UCSD-AML1 (cell line): ENCODE measurements around the gene RNF224.

ENCODE experiments used
- DNase-seq: peaks from one replicate; lab custom pipeline; 2025; ENCODE audit not compliant: unreplicated experiment; lab: John Stamatoyannopoulos, UW

Gene RNF224

DNA sequence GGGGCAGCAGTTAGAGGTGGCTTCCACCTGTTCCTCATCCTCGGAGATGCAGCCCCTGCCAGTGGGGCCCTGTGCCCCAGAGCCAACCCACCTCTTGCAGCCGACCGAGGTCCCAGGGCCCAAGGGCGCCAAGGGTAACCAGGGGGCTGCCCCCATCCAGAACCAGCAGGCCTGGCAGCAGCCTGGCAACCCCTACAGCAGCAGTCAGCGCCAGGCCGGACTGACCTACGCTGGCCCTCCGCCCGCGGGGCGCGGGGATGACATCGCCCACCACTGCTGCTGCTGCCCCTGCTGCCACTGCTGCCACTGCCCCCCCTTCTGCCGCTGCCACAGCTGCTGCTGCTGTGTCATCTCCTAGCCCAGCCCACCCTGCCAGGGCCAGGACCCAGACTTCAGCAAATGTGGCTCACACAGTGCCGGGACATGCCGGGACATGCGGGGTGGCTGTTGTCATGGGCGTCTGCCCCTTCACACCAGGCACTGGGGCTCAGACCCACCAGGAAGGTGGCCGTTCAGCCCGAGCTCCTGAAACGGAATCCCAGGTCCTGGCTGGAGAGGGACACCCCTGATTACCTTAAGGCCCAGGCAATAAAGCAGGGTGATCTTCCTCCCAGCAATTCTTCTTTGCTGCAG is 1.5 kb upstream of the RNF224 start:
- DNase-seq = no peak

DNA sequence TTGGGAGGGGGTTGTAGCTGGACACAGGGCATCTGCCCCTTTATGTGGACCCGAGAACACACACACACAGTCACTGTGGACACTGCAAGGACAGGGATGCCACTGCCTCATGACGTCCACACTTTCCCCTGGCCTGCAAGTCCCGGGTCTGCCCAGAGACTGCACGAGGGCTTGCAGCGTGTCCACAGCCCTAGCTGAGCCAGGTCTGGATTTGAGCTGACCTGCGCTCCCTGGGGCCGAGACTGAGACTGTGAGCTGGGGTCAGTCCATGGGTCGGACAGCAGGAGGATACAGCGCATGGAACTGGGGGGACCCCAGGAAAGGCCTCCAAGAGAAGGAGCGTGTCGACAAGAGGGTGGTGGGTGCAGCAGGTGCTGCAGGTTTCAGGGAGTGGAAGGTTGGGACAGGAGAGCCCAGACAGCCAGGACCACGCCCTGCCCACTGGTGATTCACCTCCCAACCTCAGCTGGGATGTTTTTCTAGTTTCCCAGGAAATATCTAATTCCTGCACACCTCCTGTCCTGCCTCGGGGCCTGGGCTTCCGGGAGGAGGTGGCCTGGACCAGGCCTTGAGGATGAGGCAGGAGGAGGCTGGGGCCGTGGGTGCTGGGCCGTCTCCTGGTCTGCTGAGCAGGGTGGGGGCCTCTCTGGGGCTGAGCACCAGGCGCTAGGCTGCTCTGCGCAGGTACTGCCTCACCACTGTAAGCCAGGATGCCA is 806 bp upstream of the RNF224 start:
- DNase-seq = no peak

DNA sequence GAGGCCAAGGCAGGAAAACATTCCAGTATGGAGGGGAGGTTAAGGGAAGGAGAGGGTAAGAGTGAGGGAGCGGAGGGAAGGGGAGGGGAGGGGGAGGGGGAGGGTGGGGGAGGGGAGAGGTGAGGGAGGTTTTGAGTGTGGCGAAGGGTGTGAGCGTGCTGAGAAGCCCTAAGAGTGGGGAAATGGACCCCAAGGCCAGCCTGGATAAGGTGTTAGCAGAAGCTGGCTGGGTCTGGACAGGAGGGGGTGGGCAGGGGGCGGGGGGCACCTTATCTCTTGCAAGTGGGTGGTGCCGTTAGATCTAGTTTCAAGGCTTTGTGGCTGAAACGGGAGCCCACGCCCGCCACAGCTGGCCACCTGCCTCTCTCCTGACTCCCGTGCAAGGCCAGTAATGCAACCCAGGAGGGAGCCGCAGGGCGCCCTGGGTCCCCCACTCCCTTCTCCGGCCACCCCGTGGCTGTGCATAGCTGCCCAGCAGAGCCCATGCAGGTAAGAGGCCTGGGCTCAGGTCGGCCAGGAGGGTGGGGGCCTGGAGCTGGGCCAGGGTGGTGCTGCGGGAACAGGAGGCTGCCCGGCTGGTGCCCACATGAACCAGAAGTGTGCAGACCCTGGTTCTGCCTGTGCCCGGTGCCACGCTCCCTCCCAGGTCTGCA is 677 bp downstream of the RNF224 start:
- DNase-seq = no peak

DNA sequence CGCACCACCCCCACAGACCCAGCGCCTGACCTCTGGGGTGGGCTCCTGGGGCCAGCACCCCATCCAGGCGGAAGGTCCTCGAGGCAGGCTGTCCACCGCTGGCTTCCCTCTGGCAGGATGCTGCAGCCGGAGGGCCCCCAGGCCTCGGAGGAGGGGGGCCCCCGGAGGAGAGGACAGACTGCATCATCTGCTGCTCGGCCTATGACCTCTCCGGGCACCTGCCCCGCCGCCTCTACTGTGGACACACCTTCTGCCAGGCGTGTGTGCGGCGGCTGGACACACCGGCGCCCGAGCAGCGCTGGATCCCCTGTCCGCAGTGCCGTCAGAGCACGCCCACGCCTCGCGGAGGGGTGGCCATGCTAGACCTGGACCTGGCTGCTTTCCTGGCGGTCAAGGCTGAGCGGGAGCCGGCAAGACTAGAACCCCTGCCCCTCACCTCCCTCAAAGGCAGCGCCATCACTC is 1.2 kb downstream of the RNF224 start:
- DNase-seq = no peak

DNA sequence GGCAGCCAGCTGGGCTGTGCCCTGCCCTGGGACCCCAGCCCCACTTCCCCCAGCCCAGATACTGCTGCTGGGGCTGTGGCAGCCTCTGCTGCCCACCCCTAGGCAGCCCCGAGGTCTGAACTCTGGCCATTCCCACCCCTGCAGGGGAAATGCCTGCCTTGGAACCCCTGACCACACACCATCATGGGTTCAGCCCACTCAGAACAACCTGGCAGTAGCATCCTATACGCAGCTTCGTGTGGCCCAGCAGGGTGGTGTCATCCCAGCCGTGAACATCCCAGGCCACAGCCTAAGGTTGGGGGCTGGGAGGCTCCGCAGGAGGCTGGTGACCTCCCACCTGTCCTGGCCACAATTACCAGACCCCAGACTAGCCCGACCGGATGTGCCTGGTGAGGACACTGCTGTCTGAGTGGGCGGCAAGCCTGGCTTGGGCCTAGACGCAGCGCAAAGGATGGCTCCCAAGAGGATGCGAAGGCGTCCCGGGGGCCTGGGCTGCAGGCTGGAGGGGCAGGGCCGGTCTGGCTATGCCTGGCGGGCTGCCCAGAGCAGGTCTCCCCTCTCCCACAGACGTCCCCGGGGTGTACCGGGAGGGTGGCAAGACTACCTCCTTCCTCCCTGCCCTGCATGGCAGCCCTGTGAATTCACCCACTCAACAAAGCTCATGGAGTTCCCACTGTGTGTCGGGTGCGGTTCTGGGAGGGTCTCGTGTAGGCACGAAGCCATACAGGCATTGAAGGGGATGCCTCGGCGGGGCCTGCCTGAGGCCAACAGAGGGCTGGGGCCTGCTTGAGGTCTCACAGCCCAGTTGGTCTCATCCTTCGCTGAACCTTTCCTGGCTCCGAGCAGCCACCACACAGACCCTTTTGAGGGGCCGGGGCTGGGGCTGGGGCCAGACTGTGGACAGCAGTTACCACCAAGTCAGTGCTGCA is 1.9 kb downstream of the RNF224 start:
- DNase-seq = no peak

DNA sequence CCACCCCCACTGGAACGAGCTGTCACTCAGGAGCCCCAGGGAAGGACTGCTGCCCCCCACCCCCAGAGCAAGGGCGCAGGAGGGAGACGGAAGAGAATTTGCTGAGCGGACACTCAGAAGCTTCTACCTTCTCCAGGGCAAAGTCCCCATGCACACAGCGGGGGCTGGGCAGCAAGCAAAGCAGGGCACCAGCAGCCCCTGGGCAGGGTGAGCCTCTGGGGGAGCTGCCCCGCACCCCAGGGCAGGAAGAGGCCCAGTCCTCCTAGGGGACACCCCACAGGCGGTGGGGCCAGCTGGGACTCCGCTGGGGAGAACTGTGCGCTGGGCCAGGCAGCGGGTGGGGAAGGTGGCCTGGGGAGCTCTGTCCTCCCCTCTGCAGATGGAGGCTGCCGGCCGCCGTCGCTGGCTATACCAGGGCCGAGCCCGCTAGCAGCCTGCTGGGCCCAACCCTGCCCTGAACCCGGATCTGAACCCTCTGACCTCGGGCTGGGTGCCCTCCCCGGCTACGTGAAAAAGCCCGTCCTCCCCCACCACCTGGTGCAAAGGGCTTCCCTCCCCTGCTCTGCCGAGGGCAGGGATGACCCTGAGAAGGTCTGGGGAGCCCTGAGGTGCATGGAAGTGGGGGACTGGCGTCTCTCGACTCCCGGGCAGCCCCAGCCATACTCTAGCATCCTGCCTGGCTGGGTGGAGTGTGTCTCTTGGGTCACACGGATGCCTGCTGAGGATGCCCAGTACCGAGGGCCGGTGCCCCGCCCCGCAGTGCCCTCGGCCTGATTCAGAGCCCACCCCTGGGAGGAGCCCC is 2.8 kb downstream of the RNF224 start:
- DNase-seq = no peak

DNA sequence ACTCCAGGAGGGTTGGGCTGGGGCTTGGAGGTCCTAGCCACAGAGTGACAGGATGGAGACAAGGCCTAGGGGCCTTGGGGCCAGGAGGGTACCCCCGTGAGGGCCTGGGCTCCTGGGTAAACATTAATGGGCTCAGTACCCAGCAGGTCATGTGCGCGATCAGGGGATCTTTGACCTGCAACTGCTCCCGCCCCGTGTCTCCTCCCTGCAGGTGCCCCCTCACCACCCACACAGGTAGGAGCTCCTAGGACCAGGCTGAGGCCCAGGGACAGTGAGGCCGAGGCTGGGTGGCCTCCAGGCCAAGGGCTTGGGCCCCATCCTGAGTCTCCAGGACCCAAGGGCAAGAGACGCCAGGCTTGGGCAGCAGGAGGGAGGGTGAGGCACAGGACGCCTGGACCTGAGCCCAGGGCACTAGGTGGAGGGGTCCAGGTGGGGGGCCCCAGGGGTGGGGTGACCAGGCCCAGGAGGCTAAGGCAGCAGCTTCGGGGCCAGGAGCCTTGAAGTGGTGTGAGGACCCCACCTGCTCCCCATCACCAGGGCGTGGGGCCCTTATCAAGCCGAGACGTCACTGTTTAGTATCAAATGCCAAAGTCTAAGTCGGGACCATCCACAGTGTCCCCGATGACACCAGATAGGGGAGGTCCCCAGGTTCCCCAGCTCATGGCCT is 3.5 kb downstream of the RNF224 start, which contains the start of gene SLC34A3:
TSS of gene SLC34A3 (plus strand) at position 197 of the 667 bp plus-strand sequence. CDS start 802 bp downstream, outside the sequence.
- no peak for DNase-seq

DNA sequence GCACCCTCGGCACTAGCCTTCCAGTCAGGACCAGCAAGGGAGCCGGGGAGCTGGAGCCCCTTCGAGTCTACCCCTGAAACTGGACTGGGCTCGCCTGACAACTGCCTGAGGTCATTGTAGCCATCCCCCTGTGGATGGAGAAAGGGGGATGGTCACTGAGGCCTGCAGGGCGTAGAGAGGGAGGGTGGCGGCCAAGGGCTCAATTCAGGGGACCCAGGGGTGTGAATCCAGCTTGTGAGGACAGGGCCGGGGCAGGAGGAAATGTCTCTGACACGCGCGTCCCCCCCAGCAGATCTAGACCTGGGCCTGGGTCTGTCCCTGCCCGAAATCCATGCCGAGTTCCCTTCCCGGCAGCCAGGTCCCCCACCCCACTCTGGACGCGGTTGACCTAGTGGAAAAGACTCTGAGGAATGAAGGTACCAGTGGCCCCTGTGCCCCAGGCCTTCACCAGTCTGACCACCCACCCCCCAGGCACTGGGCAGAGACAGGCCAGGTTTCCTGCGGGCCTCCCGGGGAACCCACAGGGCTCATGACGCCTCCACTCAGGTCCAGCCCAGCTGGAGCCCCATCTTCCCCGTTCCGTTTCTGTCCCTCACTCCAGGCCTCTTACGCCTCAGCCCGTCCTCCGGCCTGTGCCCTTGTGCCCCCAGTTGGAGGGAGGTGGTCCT is 4.2 kb downstream of the RNF224 start:
- no peak for DNase-seq

DNA sequence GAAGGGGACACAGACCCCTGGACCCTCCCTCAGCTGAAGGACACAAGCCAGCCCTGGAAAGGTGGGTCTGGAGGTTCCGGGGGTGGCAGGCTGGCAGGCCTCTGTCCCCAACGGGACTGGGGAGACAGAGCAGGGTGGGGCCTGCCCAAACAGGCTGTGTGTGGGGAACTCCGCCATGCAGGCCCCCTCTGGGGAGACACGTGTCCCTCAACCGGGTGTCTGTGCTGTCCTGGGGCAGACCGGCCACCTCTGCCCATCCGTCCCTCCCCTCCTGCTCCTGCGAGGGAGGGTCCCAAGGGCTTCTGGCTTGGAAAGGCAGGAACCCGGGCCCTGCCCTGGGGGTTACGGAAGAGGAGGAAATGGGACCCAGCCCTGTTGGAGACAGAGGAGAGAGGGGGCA is 4.8 kb downstream of the RNF224 start:
- no peak for DNase-seq

DNA sequence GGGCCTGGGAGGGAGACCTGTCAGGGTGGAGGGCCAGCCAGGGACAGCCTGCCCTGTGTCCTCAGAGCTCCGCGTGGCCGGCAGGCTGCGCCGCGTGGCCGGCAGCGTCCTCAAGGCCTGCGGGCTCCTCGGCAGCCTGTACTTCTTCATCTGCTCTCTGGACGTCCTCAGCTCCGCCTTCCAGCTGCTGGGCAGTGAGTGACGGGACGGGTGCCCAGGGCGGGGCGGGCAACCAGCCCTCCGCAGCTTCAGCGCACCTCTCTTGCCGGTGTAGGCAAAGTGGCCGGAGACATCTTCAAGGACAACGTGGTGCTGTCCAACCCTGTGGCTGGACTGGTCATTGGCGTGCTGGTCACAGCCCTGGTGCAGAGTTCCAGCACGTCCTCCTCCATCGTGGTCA is 5.2 kb downstream of the RNF224 start:
- DNase-seq = no peak

DNA sequence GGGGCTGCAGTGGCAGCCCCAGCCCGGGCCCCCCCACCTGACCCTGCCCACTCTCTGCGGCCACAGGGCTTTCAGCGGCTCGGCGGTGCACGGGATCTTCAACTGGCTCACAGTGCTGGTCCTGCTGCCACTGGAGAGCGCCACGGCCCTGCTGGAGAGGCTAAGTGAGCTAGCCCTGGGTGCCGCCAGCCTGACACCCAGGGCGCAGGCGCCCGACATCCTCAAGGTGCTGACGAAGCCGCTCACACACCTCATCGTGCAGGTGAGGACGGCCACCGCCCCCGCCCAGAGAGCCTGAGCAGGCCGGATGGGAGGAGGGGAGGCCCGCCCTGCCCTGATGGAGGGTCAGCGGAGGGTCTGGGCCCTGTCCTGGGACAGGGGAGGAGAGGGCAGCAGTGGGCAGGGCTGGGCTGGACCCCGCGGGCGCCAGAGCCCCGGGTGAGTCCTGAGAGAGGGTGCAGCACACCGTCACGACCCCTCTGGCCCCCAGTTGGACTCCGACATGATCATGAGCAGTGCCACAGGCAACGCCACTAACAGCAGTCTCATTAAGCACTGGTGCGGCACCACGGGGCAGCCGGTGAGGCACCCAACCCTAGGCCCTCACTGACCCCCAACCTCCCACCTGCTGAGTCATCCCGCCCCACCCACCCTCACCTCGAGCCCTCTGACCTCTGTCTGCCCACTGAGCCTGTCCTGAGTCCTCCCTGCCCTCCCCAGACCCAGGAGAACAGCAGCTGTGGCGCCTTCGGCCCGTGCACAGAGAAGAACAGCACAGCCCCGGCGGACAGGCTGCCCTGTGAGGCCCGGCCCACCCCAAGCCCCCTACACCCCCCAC is 6.1 kb downstream of the RNF224 start:
- DNase-seq = no peak

DNA sequence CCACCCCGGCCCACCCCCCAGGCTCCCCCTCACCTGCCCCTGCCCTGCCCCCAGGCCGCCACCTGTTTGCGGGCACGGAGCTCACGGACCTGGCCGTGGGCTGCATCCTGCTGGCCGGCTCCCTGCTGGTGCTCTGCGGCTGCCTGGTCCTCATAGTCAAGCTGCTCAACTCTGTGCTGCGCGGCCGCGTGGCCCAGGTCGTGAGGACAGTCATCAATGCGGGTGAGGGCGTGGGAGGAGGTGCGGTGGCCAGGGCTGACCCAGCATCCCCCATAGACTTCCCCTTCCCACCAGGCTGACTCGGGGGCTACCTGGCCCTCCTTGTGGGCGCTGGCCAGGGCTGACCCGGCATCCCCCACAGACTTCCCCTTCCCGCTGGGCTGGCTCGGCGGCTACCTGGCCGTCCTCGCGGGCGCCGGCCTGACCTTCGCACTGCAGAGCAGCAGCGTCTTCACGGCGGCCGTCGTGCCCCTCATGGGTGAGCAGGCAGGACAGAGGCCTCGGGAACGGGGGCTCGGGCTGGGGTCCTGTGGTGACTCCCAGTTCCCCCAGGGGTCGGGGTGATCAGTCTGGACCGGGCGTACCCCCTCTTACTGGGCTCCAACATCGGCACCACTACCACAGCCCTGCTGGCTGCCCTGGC is 6.9 kb downstream of the RNF224 start:
- DNase-seq = no peak

DNA sequence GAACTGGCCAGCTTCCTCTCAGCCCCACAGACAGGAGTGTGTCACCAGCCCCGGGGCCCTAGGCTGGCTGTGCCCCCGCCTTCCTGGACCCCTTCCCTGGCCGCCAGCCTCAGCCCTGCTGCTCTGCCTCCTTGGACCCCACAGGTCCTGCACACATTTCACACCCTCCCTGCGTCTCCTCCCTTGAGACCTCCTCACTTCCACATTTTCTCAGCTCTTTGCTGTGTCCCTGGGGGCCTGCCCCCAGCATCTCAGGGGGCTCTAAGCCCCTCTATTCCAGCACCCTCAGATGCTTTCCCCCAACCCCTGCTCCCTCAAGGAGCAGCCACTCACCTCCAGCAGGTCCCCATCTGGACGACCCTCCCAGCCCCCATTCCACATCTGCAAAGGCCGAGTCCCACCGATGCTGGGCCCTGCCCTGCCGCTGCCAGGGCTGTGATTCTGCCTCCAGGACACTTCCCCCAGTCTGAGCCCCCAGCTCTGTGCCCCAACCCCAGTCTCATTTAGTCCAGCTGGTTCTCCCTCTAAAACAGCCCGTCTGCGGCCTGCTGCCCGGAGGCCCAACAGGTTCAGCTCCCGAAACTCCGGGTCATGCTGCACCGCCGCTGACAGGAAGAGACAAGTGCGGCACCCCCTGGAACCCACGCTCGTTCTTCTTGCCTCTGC is 7.6 kb downstream of the RNF224 start:
- no peak for DNase-seq

DNA sequence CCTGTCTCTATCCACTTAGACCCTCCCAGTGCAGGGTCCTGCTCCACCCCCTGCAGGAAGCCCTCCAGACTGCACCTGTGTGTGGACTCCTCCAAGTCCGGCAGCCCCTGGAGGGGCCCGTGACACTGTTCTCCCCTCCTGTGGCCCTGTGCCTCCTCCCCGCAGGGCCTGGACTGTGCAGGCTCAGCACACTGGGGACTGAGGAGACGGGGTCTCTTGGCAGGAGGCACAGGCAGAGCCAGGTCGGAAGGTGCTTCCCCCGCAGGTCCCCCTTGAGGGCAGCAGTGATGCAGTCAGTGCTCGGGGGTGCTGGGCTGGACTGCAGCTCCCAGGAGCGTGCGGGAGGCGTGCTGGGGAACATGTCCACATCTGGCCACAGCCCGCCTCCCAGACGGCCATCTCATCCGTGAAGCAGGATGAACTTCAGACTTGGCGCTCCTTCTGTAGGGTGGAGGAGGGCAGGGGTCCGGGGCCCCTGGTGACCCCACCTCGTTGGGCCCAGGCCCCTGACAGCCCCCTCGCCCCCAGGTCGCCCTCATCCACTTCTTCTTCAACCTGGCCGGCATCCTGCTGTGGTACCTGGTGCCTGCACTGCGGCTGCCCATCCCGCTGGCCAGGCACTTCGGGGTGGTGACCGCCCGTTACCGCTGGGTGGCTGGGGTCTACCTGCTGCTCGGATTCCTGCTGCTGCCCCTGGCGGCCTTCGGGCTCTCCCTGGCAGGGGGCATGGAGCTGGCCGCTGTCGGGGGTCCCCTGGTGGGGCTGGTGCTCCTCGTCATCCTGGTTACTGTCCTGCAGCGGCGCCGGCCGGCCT is 8.3 kb downstream of the RNF224 start:
- DNase-seq = no peak

DNA sequence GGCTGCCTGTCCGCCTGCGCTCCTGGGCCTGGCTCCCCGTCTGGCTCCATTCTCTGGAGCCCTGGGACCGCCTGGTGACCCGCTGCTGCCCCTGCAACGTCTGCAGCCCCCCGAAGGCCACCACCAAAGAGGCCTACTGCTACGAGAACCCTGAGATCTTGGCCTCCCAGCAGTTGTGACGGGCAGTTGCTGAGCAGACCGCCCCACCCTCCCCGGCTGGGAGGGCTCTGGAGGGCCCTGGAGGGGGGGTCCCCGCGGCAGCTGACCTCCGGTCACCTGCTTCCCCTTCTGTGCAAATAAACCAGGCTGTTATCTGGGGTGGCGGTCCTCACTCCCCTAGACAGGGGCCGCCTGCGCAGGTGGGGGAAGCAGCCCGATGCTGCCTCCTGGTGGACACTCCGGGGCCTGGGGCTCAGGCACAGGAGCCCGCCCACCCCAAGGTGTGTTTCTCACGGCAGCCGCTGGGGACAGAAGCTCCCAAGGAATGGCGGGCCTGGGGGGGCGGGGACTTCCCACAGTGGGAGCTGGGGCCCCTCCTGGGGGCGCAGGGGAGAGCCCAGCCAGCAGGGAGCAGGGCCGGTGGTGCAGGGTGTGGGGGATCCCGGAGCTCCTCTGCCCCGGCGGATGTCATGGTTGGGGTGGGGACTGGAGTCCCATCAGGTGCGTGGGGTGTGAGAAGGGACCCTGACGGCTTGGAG is 9.1 kb downstream of the RNF224 start:
- DNase-seq = peak; percentile 87

DNA sequence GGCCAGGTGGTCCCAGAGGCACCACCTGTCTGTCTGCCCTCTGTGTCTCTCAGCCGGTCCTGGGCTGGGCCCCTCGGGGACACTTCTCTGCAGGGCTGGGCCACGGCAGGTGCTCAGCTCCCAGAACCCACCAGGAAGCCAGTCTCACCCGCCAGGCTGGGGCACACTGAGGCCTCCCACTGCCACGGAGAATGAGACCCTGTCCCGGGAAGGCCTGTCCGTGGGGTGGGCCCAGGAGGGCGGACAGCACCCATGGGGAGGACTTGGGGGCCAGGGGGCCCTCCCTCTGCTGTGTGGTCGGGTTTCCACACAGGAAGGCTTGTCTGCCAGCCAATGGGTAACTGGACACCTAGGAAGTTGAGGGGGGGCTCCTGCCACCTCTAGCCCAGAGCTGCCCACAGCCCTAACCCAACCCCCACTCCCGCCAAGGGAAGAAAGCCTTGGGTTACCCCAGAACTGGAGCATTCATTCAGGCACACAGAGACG is 9.7 kb downstream of the RNF224 start:
- DNase-seq = no peak
